Astrocyte (in vitro differentiated cells and primary cell): Measurements from ENCODE around the gene SVOPL.

Experiments used
- EZH2 ChIP-seq: IDR thresholded peaks from 2 replicates; pipeline ENCODE4 v1.6.1; 2012; ENCODE audit warnings: mild to moderate bottlenecking, low read length, inconsistent platforms; ENCODE audit not compliant: insufficient read depth
- TF ChIP-seq, protein P1 (sequence below): IDR thresholded peaks from 2 replicates; pipeline ENCODE4 v1.5.1; 2011; ENCODE audit warnings: low read depth, mild to moderate bottlenecking, inconsistent platforms, low read length, moderate library complexity; ENCODE audit not compliant: insufficient read depth

DNA sequence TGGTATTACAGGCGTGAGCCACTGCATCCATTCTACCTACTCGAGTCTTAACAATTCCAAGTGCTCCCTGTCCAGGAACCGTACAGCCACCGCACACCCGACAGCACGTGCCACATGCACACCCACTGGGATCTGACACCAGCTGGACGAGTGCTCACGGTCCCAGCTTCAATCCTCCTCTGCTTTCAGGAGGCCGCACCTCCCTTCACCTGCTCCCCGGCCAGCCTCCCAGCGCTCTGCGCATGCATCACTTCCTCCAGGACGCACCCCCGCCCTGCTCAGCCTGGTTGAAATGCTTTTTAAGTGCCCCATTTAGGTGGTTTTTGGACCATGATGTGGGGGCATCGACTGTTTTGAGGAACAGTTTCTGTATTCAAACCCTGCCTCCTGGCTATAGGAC is 49.3 kb upstream of the SVOPL start:
- TF ChIP-seq, protein P1, sequence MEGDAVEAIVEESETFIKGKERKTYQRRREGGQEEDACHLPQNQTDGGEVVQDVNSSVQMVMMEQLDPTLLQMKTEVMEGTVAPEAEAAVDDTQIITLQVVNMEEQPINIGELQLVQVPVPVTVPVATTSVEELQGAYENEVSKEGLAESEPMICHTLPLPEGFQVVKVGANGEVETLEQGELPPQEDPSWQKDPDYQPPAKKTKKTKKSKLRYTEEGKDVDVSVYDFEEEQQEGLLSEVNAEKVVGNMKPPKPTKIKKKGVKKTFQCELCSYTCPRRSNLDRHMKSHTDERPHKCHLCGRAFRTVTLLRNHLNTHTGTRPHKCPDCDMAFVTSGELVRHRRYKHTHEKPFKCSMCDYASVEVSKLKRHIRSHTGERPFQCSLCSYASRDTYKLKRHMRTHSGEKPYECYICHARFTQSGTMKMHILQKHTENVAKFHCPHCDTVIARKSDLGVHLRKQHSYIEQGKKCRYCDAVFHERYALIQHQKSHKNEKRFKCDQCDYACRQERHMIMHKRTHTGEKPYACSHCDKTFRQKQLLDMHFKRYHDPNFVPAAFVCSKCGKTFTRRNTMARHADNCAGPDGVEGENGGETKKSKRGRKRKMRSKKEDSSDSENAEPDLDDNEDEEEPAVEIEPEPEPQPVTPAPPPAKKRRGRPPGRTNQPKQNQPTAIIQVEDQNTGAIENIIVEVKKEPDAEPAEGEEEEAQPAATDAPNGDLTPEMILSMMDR = no peak
- no peak for TF ChIP-seq EZH2
